GM19193 (cell line): ENCODE results near the gene RPL39L.

Experiments
- POLR2A ChIP-seq: IDR thresholded peaks from 4 replicates; pipeline ENCODE4 v1.6.1; 2011; ENCODE audit not compliant: insufficient read depth, insufficient read length; ENCODE audit errors: extremely low read depth

Gene RPL39L

DNA sequence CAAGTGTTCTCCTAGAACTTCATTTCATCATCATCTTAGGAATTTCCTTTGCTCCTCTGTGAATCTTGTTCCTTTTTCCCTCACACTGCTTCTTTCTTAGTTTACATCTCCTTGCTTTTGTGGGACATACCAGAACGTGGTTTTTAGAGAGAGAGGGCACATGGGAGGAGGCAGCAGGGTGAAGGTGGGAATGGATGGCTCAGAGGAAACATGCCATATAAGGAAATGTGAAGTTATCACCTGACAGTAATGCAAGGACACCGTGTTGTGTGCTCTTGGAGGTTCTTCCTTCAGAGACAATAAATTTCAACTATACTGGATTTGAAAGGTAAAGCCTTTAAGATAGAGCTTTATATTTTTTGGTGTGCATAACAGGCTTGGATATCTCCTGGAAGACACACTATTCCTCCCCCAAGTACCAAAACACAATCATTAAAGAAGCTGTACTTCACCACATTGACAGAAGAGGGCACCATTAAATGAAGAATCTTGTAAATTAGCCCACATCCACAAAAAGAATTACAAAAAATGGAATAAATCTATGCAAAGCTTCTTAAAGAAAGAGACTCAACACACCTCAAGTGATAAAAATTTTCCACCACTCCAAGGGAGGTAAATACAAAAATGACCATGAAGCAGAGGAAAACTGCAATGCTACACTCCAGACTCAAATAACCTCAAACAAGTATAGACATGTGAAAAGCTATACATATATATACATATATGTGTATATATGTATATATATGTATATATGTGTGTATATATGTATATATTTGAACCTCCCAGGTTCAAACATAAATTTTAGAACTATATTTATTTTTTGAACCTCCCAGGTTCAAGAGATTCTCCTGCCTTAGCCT lies 26.1 kb downstream of the RPL39L start:
- TF ChIP-seq POLR2A, result no peak

DNA sequence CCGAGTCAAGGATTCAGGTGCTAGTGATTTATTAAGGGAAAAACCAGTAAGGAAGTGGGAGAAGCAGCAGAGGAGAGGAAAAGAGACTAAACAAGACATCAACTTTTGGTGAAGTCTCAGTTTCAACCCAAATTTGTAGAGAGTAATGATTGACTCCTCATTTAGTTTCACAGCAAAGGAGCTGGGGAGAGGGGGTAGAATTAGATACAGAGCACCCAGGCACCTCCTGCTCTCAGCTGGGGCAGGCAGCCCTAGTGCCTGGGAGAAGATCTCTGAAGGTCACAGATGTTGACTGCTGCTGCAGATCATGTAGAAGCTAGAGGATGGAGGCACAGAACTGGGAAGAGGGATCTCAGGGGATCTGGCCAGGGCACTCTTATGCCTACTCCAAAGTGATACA lies 29.1 kb downstream of the RPL39L start:
- TF ChIP-seq POLR2A, result no peak

DNA sequence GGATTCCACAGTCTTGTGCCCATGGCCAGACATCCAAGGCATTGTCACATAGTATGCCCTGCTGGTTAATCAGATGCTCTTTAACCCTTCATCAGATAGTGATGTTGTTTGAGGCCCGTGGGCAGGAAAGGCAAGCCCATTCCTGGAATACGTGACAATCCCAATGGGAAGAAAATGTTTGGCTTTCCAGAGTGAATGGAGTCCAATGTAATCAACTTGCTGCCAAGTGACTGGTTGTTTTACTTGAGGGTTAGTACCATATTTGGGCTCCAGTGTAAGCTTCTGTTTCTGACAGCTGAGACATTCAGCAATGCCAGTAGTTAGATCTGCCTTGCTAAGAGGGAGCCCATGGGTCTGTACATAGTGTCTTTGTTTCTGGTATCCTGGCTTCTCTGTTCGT lies 31.3 kb downstream of the RPL39L start:
- no peak for TF ChIP-seq POLR2A

DNA sequence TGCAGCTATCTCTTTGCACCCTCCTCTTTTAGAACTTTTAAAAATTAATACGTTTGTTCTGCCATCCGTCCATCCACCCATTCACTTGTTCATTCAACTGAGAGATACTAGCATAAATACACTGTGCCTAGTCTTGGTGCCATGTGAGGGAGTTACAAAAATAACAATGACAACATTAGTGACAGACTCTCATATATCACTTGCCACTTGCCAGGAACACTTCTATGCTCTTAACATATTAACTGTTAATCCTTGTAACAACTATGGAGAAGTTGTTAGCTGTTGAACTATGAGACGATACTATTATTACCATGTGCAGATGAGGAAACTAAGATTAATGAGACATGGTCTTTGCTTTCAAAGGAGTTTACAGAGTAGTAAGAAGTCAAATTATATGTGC lies 33.6 kb downstream of the RPL39L start:
- no peak for TF ChIP-seq POLR2A

DNA sequence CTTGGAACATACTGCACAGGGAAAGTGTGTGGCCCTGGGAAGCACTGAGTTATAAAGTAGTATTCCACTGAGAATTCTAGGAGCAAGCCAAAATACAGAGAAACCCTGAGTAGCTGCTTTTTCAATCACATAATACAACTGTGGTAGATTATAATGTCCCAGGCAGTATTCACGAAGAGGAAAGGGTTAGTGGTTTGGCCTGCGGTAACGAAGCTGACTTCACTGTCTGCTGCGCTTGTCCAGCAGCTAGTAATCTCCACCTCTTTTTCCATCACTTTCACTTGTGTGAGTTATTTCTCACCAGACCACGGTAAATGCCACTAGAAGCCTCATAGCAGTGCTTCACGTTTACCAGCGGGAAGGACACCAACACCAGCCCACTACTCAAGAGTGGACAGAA lies 34.4 kb downstream of the RPL39L start:
- TF ChIP-seq POLR2A, result no peak

DNA sequence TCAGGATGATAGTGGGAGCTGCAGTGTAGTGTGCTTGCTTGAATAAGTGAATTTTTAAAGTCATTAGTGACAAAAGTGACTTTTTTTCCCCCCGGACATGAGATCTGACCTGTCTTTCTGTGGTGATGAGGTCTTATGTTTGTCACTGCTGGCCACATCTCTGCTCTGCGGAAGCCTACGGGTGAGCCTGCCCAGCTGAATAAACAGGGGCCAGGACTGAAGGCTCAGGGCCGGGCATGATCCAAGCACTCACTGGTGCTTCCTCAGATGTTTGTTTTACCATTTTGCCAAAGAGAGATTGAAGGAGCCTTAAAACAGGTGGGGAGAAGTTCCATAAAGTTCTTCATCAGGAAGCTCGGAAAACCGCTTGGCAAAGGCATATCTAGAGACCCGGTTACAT lies 35.0 kb downstream of the RPL39L start:
- no peak for TF ChIP-seq POLR2A

DNA sequence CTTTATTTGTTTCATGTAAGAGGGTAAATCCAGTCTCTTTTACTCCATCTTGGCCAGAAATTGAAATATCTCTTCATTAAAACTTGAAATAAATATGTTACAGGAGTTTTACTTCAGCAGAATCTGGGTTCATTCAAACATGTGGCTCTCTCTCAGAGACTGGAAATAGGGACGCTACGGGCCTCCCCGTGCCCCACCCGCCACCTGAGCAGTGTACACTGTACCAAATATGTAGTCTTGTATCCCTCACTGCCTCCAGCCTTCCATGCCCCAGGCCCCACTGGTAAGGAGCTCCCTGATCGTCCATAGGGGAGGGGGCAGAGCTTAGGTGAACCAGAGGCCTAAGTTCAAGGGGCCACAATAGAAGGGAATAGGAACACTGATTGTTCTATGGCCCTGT lies 36.0 kb downstream of the RPL39L start:
- TF ChIP-seq POLR2A, result no peak

DNA sequence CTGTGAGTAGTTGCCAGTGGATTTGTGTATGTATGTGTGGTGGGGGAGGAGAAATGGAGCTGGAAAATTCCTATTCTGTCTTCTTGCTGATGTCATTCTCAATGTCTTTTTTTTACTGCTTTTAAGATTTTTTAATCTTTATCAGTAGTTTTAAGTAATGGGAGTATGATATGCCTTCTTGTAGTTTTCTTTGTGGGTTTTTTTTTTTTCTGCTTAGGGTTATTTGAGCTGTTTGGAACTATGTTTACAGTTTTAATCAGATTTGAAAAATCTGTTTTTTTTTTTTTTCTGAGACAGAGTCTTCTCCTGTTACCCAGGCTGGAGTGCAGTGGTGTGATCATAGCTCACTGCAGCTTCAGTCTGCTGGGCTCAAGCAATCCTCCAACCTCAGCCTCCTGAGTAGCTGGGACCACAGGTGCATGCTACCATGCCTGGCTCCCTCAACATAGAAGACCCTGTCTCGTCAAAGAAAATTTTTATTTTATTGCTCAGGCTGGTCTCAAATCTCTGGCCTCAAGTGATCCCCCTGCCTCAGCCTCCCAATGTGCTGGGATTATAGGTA lies 37.1 kb downstream of the RPL39L start:
- no peak for TF ChIP-seq POLR2A

DNA sequence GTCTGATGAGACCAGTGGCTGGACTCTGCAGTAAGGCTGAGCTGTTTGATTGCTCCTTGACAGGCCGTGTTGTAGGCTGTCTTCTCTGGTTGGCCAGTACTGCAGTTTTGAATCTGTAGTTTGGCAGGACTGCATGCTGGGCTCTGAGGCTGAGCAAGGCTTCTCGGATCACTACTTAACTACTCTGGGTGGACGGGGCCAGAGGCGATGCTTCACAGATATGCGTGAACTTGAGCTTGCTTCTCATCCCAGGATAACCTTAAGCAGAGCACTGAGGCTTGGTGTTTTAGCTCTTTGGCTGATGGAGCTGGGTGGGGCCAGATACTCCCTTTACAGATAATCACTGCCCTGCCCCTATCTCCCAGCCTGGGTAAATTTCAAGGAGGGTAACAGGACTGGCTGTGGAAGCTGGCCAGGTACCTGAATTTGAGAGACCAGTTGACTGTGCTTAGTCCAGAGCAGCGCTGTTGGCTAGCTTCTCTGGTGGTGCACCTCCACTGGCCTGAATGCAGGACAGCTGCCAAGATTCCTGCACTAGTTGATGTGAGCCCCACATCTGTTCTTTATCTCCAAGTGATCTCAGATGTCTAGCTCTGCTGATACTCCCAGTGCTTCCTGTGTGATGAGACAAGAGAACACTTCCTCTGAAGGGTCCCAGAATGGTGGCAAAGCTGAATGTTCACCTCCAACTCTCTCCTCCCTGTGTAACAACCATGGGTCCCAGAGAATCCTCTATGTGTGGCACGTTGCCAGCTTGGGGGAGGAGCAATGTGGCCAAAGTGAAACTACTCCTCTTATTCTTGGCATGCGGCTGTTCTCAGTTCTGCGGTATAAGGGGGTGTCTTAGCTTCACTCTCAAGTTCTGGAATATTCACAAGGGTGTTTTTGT lies 37.9 kb downstream of the RPL39L start:
- no peak for TF ChIP-seq POLR2A

DNA sequence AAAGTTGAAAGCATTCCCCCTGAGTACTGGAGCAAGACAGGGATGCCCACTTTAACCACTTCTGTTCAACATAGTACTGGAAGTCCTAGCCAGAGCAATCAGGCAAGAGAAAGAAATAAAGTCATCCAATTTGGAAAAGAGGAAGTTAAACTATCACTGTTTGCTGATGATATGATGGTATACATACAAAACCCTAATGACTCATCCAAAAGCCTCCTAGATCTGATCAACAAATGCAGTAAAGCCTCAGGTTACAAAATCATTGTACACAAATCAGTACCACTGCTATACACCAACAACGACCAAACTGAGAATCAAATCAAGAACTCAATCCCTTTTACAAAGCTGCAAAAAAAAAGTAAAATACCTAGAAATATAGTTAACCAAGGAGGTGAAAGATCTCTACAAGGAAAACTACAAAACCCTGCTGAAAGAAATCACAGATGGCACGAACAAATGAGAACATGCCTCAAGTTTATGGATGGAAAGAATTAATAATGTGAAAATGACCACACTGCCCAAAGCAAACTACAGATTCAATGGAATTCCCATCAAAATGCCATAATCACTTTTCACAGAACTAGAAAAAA lies 40.3 kb downstream of the RPL39L start:
- no peak for TF ChIP-seq POLR2A

DNA sequence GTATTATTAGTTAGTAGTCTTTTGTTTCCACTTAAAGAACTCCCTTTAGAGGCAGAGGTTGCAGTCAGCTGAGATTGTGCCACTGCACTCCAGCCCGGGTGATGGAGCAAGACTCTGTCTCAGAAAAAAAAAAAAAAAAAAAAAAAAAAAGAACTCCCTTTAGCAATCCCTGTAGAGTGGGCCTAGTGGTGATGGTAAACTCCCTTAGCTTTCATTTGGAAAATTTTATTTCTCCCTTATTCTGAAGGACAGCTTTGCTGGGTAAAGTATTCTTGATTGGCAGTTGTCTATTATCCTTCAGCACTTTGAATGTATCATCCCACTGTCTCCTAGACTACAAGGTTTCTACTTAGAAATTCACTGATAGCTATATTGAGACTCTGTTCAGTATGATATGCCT lies 46.0 kb downstream of the RPL39L start:
- TF ChIP-seq POLR2A, result no peak

DNA sequence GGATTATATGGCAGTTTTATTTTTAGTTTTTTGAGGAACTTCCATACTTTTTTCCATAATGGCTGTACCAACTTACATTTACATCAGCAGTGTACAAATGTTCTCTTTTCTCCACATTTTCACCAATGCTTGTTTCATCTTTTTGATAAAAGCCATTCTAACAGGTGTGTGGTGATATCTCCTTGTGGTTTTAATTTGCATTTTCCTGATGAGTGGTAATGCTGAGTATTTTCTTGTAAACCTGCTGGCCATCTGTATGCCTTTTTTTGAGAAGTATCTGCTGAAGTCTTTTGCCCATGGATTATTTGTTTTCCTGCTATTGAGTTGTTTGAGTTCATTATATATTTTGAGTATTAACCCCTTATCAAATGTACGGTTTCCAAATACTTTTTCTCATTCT lies 50.6 kb downstream of the RPL39L start:
- no peak for TF ChIP-seq POLR2A

DNA sequence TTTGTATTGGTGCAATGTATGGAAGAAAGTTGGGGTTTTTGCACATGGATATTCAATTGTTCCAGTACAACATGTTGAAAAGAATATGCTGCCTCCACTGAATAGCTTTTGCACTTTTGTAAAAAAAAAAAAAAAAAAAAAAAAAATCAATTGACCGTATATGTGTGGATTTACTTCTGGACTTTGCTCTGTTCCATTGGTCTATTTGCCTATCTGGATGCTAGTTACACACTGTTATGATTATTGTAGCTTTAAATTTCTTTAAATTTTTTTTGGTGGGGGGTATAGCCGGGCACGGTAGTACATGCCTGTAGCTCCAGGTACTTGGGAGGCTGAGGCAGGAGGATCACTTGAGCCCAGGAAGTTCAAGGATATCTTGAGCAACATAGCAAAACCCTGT lies 52.5 kb downstream of the RPL39L start:
- TF ChIP-seq POLR2A, result no peak

DNA sequence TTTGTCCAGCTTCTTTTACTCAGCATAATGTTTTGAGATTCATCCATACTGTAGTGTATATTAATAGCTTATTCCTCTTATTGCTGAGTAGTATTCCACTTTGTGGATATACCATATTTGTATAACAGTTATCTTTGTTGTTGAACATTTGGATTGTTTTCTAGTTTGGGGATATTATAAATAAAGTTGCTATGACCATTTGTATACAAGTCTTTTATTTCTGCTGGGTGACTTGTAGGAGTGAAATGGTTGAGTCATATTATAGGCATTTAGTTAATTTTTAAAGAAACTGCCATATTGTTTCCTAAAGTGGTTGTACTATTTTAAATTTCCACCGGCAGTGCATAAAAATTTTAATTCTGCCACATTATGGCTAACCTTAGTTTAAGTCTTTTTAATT lies 53.4 kb downstream of the RPL39L start:
- TF ChIP-seq POLR2A, result no peak

DNA sequence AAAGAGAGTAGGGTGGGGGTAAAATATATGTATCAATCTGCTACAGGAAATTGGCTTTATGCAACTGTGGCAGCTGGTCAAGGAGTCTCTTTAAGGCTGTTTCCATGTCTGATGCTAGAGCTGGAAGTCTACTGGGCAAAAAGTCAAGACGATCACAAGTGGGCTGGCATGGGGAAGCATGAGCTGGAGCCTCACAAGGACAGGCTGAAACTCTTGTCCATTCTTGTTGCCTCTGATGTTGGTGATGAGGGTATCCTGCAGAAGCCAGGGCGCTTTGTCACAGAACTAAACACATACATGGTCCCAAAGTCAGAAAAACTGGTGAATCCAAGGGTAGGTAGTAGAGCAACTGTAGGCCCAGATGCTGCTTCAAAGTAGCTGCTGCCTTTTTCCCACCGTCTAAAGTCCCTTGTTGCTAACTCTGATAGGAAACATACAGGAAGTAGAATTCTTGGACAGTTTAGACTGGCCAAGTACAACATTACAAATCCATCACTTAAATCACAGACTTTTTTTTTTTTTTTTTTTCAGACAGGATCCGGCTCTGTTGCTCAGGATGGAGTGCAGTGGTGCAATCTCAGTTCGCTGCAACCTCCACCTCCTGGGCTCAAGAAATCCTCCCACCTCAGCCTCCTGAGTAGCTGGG lies 54.2 kb downstream of the RPL39L start:
- TF ChIP-seq POLR2A, result no peak
